Stimulated activated CD4-positive, alpha-beta T cell treated with anti-CD3 and anti-CD28 coated beads, Interleukin-2, amount 100 ng/mL, for 4 hours (primary cell): Measurements from ENCODE around the gene SZT2.
A peak's percentile ranks its signal among the peaks of the same experiment; 100 is the strongest.

Source experiments
- DNase-seq: peaks from one replicate; pipeline ENCODE4 v3.0.0-alpha.2; 2020; ENCODE audit warnings: low read depth

Gene SZT2

GRCh38 chr1:43441894-43442637 is 52.4 kb downstream of the SZT2 start:
- no peak for DNase-seq

GRCh38 chr1:43442756-43443155 is 53.1 kb downstream of the SZT2 start:
- DNase-seq, result no peak

DNA sequence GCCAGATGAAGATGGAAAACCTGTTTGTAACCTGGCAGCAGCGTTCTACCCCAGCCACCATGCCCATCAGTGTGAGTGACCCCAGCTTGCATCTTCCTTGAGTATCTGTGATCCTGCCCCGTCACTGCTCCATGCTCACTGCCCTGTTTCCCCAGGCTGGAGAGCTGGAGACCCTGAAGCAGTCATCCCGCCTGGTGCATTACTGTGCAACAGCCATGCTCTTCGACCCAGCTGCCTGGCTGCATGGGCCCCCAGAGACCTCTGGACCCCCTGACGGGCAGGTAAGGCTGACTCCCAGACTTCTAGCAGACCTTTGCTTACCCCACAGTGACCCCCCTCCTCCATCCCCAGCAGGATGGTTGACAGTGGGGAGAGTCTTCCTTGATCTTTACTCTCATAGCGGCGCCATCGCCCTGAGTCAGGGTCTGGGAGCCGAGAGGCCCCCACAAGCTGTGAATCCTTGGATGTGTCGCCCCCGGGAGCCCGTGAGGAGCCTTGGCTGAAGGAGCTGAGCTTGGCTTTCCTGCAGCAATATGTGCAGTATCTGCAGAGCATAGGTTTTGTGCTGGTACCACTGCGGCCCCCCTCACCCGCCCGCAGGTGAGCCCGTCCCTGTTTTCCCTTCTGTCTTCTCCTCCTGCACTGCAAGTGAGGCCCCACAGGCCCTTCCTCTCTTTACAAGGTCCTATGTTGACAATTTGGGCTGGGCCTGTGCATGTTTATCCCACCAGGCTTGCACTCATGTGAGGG is 53.7 kb downstream of the SZT2 start:
- no peak for DNase-seq

DNA sequence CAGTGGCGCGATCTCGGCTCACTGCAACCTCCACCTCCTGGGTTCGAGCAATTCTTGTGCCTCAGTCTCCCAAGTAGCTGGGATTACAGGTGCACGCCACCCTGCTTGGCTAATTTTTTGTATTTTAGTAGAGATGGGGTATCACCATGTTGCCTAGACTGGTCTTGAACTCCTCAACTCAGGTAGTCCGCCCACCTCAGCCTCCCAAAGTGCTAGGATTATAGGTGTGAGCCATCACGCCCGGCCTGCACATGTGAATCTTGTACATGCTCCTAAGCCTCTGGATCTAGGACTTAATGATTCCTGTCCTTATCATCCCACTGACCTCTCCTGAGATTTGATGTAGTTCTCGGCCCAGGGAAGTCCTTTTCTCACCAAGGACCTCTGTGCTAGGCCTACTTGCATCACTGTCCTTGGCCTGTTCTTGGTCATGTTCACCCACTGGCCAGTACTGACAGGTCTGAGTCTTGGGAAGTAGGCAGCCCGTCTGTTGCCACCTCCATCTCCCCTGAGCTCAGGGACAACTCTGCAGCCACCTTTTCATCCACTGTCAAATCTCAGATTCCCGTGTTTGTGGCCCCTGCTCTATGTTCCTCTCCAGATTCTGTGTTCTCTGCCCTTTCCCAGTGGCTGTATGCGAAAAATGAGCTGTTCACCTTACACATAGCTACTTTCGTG is 54.6 kb downstream of the SZT2 start:
- no peak for DNase-seq

DNA sequence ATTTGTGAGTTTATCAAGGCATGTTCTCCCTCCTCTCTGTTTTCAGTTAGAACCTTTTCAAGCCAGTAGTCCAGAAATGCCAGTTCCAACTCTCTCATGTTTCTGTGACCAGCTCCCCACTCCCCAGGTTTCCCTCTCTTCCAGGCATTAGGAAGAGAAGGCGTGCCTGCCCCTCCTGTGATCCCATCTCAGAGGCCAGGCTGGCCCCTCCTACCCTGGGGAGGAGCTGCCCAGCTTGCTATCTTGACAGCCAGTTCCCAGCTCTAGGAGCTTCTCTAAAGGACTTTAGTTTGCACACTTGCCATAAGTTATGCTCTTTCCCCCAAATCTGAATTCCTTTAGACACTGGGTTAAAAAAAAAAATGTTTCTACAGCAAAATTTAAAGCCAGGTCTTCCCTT is 55.1 kb downstream of the SZT2 start:
- no peak for DNase-seq

GRCh38 chr1:43445606-43446387 is 56.1 kb downstream of the SZT2 start:
- DNase-seq, result no peak

- no peak for DNase-seq
These were observed 56.7 kb downstream of the SZT2 start for GRCh38 chr1:43446388-43446740.

DNA sequence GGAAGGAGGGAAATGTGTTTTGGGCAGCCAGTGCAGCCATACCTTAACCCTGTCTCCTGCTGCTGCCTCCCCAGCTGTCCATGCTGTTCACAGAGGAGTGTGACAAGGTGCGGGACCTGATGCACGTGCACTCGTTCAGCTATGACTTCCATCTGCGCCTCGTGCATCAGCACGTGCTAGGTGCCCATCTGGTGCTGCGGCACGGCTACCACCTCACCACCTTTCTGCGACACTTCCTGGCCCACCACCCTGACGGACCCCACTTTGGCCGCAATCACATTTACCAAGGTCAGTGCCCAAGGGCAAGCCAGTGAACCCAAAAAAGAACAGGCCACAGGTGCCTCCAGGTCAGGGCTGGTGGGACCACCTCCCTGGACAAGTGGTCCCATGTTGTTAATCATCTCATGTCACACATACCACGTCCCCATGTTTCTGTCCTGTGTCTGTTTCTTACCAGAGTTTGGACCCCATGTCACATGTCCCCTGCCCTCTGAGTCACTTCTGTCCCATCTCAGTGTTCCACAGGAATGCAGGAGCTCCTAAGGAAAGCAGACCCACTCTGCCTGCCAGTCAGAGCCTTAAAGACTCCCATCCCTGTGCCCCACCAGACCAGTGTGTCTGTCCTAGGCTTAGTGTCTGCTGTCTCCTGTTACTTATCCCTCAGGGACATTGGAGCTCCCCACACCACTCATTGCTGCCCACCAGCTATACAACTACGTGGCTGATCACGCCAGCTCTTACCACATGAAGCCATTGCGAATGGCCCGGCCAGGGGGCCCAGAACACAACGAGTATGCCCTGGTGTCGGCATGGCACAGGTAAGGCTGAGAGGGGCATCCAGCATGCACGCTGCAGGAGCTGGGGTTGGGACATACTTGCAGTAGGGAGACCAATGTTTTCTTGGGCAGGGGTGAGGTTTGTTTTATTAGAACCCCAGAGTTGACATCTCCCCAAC is 57.5 kb downstream of the SZT2 start:
- DNase-seq, result no peak

DNA sequence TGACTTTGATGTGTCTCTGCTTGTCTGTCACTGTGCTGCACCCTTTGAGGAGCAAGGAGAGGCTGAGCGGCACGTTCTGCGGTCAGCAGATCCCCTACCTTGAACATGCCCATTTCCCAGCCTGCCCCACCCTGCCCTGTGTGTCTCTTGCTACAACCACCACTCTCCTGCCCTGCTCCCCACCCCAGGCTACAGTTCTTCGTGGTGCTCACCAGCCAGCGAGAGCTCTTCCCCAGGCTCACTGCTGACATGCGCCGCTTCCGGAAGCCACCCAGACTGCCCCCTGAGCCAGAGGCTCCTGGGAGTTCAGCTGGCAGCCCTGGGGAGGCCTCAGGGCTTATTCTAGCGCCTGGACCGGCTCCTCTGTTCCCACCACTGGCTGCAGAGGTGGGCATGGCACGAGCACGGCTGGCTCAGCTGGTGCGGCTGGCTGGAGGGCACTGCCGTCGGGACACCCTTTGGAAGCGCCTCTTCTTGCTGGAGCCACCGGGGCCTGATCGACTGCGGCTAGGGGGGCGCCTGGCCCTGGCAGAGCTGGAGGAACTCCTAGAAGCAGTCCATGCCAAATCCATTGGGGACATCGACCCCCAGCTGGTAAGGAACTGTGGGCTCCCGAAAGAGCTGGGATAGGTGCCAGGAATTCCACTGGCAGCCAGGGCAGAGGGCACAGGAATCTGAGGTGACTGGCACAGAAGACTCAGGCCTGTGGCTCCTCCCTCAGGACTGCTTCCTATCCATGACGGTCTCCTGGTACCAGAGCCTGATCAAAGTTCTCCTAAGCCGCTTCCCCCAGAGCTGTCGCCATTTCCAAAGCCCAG is 58.4 kb downstream of the SZT2 start:
- no peak for DNase-seq

DNA sequence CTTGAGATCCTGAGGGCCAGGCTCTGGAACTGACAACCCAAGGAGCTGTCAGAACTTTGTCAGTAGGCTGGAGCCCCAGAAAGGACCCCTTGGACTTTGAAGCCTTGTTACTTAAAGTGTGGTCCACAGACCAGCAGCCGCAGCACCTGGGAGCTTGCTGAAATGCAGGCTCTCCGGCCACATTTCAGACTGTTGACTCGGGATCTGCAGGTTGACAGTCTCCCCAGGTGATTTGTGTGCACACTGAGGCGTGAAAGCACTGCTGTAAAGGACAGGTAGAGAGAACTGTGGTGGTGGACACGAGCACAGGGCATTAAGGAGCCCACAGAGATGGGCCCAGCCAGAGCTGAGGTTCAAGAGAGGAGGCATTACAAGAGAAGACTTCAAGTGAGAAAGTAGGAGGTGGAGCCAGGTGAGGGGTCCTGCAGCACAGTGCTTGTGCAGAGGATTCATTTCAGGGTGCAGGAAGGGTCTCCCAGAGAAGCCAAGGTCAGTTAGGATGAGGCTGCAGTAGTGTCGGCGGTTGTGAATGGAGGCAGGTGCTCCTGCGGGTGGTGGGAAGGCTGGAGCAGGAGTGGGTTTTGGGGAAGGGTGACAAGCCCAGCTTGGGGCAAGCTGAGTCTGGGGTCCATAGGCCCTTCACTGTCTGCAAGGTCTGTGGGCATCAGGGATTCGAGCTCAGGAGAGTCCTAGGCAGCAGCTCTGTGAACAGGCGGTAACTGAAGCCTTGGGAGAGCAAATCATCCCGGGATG is 59.4 kb downstream of the SZT2 start:
- no peak for DNase-seq

GRCh38 chr1:43449708-43450069 is 60.0 kb downstream of the SZT2 start:
- DNase-seq, result no peak

- DNase-seq, result no peak
These were observed 60.7 kb downstream of the SZT2 start for GRCh38 chr1:43450251-43450941.

GRCh38 chr1:43451157-43451591 is 61.5 kb downstream of the SZT2 start:
- DNase-seq, result no peak

DNA sequence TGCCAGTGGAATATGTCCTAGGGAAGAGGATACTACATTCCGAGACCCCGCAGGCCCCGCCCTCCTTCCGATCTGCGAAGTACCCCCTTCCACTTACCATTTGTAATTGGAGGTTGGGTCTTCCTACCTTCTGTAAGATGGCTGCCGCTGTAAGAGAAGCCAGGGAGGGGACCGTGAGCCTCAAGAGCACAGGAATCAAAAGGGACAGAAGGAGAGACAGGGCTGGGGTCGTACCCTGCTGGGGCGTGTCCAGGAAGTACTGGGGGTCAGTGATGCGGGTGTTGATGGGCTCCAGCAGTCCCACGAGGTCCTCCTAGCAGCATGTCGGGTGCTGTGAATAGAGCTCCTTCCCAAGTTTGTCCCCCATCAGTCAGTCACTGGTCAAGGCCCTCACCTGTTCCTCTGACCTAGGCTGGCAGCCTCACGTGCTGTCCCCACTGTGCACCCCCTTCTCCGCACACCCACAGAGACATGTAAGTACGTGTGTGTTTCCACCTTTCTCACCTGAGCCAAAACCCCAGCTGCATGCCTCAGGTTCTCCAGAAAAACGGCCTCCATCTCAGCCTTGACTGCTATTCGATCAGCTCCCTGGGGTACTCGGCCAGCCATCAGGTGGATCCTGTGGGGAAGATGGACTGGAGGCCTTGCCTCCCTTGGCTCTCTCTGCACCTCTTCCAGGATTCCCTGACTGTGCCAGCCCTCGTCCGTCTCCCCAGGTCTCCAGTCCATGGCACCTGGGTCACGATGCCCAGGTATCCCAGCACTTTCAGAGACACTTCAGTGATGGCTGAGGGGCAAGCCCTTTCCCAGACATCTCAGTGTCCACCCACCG is 62.2 kb downstream of the SZT2 start:
- no peak for DNase-seq

DNA sequence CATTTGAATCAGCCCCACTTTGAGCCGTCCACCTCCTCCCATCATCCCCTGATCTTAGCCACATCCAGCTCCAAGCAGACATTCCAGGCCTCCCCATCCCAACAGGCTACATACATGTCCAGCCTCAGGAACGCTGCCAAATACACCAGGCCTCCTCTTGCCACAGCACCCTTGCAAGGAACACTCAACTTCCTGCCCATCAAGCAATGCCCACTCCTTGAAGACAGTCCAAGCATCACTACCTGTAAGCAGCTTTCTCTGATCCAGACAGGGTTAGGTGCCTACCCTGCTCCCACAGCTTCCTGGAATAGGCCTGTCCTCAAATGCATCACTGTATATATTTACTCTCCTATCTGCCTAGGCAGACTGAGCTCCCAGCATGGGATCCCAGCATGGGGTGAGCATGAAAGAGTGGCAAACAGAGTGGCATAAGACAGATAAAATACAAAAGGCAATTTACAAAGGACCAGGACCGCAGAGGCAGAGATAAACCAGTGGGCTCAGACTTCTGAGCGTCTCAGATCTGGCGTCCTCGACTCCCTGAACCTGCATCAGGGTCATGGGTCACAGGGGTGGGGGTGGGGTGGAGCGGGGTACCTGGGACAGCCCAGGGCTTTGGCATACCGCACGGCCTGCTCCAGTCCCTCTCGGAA is 63.2 kb downstream of the SZT2 start:
- DNase-seq, result no peak

DNA sequence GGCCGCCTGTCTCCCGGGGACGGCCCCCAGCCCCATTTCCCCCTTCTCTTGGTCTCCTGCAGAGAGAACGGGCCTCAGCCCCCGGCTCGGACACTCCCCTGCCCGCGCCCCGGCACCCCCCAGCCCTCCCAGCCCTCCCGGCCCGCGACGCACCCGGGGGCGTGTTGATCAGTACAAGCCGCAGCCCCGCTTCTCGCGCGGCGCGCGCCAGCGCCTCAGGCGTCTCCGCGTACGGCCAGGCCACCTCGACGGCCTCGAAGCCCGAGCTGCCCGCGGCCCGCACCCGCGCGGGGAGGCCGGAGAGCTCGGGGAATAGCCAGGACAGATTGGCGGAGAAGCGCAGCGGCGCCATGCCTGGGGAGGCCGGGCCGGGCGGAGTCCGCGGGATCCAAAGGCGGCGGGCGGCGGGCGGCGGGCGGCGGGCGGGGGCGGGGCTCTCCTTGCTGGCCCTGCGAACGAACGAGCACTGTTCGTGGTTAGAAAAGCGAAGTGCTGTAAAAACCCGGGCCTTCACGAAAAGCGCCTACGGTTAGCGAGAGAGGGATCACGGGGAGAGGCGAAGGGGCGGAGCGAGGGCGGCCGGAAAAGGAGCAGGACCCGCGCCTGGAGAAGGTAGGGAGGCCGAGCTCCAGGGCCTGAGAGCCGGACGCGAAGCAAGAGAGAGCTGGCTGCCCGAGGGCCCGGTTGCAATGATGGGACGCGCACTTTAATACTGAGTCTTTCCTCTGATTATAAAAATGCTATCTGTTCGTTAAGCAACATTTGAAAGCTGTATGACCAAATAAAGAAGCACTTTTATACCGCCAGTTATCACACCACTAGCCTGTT is 64.0 kb downstream of the SZT2 start, which contains the start of gene HYI:
TSS of gene HYI (minus strand) at position 490 of the 828 bp plus-strand sequence. CDS start at position 352, 138 bp downstream.
- DNase-seq, result peak; percentile 46
